Stimulated activated CD8-positive, alpha-beta memory T cell treated with anti-CD3 and anti-CD28 coated beads, Interleukin-4, amount 100 ng/mL, for 24 hours (primary cell): ENCODE results near the gene NWD2.

Experiments used
- DNase-seq: peaks from one replicate; pipeline ENCODE4 v3.0.0-alpha.2; 2020; ENCODE audit warnings: low read depth

NWD2 gene

DNA sequence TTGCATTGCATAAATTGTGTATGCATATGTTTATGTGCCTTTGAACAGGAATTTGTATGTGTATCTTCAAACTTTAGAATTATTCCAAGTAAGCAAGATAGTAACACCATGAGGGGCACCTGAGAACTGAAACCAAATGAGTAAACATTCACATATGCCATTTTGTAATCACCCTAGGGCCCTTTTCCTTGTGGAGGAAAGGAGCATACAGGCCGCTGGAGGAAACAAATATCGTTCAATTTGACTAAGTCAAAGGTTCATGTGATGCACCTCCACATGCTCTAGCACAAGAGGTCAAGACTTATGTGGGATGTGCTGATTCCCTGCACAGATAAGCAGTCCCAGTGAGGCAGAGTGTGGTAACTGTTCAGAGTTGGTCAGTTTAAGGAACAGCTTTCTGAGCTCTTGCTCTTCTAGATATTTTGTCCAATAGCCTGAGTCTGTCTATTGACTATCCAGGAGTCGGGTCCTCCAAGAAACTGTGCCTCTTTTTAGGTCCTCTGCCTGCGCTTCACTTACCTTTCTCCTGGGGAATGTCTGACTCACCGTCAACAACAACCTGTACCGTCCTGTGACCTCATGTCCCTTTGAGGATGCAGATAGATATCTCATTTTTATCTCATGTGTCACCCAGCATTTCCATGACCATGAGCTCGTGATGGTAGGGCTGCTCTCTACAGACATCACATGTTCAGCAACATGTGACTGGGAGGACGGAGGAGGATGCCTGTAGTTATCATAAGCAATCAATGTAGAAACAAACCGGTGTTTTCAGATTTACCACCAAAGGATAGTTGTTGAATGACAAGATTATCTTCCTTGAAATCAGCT, 196.9 kb downstream of the NWD2 start:
- DNase-seq = no peak

DNA sequence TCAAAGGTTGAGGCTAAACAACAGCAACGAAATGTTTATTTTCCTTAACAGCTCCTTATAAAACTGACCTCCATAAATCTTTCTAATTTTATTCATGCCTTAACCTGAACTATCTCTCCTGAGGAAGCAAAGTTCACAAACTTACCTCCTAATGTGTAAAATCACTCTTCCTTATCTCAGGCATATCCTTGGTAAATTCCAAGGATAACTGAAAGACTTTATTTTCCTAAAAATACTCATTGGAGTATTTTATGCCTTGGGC, 197.4 kb downstream of the NWD2 start:
- no peak for DNase-seq

DNA sequence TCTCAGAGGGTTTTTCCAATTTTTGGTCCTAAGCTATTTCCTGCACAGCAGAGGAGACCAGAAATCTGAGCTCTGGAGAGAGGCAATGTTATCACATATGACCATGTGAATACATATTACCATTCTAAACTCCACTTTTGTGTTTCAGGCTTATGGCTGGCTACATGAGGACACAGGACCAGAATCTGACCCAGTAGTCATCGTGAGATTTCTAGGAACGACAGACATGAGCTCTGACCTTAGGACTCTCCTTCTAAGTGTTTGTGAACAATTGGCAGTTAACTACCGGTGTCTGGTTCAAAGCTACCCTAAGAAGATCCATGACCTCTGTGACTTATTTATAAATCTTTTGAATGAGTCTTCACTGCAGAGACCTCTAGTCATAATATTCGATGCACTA, 198.6 kb downstream of the NWD2 start:
- DNase-seq = no peak

DNA sequence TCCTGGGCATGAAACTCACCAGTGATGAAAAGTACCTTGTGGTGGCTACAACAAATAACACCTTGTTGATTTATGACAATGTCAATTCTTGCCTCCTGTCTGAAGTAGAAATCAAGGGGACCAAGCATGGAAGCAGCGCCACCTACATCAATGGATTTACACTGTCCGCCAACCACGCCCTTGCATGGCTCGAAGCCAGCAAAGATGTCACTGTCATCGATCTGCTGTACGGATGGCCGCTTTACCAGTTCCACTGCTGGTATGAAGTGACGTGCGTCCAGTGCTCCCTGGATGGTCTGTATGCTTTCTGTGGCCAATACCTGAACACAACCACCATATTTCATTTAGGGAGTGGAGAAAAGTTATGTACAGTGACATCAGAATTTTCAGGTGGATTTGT, 200.5 kb downstream of the NWD2 start:
- DNase-seq = no peak

DNA sequence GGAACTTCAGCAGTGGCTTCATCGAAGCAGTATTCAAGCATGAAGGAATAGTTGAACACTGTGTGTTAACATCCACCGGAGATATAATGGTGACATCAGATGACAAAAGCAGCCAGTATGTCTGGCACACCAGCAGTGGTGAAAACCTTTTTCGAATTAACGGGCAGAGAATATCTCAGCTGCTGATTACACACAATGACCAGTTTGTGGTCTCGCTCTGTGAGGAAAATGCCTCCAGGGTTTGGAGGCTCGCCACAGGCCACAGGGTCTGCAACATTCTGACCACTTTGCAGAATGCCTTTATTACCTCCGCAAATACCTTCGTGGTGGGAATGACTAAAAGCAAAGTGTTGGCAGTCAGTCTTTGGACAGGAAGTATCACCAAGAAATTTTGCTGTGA, 201.5 kb downstream of the NWD2 start:
- no peak for DNase-seq

DNA sequence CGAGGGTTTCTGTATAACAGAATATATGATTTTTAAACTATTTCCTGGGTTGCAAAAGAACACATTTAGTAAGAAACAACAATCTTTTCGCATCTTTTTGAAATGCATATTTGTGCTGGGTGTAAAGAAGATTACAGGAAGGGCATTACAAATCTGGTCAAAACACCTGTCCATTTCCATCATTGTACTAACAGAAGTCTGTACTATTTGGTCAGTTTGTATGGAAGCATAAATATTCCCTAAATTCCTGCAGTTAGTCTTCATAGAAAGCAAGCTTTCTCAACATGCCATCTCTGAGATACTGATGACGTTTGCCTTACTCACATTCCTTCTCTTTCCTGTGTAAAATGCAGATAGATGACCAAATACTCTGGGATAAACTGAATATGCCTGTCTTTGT, 203.3 kb downstream of the NWD2 start:
- DNase-seq = no peak

DNA sequence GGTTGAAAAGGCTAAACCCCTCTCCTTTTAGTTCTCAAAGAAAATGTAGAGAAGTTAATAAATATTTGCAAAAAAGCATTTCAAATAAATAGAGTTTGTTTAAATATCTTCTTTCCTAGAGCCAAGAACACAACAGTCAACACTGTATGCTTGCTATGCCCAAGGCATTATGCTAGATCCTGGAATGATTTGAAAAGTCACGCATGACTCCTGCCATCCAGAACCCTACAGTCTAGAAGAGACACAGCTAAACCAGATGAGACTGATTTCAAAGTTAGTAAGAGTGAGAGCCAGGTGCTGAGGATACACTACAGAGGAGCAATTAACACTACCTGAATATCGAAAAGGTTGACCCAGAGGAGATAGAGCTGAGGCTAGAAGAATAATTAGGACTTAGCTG, 205.8 kb downstream of the NWD2 start:
- DNase-seq = no peak

DNA sequence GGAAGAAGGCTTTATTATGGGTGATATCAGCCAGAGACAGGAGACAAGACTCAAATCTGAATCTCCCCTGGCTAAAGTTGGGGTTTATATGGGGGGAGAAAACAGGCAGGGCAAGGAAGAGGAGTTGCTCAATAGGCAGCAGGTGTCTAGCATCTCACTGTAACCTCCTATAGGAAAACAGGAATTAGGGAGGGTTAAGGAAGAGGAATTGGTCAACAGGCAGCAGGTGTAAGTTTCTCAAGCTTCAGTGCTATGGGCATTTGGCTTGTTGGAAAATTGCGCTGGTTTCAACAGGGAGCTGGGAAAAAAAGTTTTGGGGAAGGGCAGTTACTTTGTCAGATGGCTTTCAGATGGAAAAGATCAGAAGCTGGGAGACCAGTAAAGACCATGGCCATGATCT, 206.4 kb downstream of the NWD2 start:
- DNase-seq = no peak

DNA sequence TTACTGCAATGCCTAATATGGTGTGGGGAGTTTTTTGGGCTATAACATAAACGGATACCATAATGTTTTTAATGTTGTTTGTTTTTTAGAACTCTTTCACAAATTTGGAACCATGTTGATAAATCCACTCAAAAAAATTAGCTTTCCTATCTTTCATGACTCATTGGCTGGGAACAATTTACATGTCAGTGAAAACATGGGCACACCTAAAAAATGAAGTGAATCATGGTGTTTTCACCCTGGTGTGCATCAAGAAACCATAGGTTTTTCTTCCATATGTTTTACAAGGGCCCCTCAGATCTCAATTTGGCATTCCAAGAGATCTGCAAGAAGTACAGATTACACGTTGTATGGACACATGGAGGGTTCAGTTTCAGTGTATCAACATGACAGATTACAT, 207.1 kb downstream of the NWD2 start:
- no peak for DNase-seq

DNA sequence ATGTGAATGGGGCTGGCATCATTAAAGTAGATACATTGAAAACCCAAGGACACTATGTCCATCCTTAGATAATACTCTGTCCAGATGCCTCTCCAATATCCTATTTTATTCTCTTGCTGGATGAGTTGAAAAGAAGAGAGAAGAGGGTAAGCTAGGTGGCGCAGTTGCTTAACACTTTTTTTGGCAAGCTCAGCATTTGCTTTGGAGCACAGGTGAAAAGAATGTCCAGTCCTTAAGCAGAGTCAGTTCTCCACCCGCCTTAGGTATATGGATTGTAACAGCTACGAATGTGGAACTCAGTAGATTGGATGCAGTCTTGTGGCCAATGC, 208.4 kb downstream of the NWD2 start:
- no peak for DNase-seq

DNA sequence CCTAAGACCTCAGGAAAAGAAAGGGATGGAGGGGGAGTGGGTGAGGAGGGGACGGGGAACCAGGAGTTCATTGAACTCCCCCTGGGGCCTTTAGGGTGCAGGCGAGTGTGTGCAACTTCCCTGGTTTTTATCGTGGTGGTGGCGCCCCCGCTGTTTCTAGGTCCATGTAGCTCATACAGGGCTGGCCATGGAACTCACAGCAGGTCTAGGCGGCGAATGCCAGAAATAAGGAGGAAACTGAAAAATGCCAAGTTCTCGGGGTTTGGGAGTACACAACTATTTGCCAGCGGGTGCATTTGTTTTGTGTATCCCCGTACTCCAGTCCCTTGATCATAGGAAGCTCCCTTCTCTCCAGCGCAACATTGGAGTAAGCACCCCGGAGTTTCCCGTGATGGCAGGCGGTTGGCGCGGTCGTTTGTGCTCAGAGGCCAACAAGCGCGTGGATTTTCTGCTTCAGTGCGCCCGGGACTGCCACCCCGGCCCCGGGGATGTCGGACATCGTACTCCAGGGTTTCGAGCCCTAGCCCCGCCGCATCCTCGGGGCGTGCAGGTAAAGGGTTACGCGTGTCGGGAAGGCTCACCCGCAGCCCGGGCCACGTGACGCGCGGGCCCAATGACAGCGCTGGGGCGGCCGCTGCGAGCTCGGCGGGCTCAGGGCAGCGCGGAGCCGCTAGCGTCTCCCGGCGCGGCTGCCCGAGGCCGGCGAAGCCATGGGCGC, 208.9 kb downstream of the NWD2 start:
- DNase-seq = peak; percentile 18

DNA sequence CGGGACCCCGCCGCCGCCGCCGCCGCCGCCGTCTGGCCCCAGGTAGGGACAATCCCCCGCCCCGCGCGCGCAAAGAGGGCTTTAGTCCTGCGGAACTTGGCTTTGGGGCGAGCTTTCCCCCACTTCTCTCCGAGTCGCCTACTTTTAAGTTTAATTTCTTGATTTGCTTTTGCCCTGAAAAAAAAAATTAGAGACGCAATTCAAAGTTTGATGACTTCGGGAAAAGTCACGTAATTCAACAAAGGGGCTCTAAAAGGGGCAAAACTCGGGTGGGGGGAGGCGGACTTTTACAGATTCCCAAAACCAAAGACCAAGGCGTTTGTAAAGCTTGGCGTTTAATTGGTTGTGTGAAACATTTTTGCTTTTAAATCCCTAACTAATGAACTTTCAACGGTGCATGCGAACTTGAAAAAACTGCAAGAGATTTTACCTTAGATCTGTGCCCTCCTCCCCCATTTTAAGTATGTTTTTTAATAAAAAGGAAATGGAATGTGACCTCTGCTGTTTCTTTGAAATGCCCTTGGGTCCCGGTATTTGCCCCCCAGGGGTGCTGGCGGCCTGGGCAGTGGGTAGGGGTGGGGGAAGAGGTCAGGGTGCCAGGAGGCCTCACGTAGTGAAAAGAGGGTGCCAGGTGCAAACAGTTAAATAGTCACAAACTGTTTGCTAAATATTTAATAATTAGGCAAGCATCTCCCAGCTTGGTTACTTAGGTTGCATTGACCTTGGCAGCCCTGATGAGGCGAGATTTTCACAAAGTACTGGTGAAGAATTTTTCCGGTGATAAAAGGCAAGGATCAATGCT, 209.7 kb downstream of the NWD2 start:
- DNase-seq = no peak

DNA sequence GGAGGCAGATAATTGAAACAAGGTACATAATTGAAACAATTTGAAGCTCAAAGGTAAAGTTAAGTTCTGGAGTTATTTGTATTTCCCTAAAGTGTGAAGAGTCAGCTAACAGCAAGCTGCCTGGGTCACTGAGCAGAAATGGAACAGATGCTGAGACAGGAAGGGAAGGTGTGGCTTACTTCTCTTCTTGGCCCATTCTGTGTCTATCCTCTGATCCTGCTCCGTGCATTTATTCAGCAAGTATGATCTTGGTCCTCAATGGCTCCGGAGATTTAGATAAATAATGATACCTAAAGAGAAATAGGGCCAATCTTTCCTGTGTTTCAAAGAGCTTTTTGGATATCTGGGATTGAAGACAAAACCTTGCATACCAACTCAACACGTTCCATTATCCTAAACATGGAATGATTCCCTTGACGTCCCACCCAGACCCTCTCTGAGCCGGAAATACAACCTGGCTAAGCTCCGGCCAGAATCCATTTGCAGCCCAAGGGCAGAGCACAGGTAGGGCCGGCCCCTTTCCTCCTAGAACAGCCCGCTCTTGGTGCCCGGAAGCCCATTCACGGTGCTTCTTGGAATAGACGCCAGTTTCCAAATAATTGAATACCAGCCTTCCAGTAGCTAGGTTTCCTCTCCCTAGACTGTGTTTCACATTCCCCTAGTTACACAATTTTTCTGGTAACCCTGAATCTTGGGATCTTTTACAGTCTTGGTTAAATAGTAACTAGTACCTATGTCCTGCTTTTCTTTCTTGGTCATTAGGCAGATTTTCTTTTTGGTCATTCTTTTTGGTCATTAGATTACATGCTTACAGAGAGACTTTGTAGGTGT, 211.0 kb downstream of the NWD2 start:
- DNase-seq = no peak

DNA sequence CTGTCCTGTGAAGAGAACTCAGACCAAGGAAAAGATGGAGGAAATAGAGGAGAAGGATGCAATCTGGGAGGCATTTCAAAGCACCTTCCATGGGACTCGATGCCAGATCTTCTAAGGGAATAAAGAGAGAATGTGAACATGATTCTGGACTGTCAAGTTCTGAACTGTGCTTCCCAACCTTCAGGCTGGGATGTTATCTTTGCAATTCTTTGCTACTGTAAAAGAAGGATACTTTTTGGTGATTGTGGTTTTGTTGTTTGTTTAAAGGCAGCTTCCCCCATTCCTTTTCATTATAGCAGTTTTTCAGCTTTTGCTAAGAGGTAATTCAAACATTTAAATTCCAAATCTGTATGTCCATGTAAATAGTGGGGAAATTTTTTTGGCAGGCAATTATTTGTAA, 217.3 kb downstream of the NWD2 start:
- DNase-seq = no peak

DNA sequence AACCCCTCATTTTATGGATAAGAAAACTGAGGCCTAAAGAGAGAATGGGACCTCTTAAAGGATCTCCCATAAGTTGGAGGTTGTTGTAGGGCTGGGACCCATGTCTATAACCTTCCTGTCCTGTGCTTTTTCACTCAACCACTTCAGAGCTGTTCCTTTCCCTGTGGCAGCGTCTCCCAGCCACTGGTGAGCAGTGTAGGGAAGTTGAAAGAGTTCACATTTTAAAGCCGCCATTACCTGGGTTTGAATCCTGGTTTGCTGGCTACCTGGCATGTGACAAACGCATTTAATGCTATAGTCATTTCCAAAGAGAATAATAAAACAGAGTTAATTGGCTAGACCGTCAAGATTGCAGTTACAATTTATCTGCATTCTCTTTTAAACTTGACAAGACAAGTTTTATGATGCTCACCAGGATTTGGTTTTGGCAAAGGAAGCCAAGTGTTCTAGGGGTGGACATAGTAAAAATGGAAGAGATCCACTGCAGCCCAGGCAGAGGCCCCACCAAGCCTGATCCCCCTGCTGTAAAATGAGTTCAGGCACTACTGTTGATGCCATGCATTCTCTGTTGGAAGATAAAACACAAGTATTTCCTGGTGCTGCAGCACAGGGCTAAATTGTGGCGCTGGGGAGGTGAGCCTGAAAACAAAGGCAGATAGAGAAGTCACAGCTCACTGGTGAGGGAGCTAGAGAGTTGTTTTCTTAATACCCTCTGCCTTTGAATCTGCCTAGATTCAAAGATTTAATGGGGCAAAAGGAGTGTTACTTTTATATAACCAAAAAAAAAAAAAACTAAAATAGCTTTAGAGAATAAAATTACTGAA, 218.7 kb downstream of the NWD2 start:
- DNase-seq = no peak

DNA sequence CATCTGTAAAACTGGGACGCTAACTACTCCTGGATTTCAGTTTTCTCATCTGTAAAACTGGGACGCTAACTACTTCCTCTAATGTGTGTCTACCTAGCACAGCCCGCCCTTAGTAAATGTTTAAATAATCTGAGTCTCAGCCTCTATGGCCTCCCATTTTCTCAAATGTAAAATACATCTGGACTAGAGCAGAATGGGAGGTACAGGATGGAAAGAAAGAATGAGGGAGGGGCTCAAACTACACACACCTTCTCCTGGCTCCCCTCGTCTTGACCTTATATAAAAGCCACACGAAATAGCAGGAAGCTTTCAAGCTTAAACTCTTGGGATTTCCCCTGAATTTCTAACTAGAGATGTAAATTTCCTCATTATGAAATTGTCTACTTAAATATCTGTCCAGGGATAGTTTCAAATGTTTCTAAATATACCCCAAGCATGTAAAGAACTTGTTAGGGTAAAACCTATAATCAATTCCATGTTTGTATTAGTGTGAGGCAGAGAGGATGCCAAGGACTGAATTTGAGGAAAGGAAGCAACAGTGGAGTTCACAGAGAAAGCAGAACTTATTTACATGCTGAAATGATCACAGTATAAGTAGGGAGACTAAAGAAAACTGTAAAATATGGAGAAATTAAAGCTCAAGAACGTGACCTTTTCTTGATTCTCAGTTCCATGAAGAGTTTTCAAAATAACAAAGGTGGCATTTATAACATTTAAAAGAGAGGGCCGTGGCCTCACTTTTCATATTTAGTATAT, 220.0 kb downstream of the NWD2 start:
- DNase-seq = no peak

DNA sequence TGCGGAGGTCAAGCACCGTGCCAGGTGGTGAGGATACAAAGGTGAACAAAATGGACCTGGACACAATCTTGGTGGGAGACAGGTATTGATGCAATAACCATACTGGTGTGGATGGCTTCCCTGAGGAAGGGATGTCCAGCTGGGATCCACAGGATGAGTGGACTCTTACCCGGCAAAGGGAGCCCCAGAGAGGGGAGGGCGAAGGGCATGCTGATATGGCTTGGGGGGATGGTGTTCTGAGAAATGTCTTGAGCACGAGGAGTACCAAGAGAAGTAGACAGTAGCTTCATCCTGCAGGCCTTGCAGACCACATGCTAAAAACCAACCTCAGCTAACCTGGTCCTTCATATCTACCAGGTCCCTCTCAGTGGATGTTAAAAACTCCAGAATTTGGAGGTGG, 220.8 kb downstream of the NWD2 start:
- no peak for DNase-seq

DNA sequence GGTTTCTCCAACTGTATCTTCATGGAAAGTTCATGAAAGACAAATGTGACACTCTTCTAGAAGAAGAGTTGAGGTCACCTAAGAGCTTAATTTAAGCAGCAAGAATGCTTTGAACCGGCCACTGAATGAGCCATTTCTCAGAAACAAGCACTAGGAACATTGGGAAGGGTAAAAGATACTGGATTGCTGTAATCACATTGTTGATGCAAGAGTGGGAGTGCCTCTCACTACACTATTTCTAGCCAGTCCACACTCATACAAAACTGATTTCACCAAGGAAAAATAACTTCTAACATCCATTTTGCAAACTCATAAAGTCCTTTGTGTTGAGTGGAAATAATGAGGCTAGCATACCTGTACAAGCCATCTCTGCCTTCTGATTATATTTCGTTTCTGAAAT, 221.3 kb downstream of the NWD2 start:
- DNase-seq = no peak

DNA sequence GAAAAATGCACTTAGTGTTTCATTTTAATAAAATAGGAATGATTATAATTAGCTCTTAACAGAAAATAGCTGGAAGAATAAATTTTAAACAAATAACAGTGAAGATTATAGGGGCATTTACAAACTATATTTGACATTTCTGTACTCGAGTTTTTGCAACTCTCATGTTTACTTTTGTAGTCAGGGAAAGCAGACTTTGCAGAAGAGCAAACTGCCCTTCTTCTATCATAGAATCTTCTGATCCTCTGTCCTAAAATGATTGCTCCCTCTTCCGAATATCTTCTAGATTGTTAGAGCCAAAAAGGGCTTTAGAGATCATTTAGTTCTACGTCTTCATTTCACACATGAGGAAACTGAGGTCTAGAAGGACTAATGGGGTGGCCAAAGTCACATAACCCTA, 222.7 kb downstream of the NWD2 start:
- no peak for DNase-seq

DNA sequence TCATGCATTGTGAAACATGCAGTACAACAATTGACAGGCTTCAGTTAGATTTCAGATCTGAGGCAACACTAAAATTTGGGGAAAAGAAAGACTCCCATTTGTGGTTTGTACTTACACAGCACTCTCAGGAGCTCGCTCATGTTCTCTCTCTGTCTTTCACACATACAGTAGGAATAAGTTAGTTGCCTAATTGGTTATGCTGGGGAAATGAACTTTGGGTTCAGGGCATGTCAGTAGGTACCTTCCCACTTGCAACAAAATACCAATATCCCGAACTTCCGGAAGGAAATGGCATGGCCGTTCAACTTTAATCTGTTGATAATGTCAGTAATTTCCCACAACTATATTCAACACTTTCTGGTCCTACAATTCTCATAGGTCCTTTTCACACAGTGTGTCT, 223.3 kb downstream of the NWD2 start:
- no peak for DNase-seq

DNA sequence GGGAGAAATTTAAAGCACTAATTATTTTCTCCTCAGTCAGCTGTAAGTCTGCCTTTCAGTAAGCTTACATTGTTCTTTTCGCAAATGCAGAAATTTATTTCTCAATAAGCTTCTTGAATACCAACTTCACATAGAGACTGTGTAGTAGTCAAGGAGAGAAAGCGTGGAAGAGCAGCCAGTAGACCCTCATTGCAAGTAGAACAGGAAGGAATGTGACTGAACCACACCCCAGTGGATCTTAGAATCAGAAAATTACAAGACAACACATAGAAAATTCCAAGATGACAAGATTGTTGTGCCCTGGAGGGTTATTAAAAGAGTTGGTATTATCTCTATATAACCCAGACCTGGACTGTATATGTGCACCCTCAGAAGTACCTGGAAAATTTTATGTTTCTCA, 224.7 kb downstream of the NWD2 start:
- DNase-seq = no peak
